Thyroid gland (tissue), 4 donors: ENCODE results near the gene SRBD1. TPM values are rescaled to one million over a fixed set of nuclear protein-coding genes. Genes with fewer than 3 reads are reported as not detected.

Experiments used
- DNase-seq, 2 donors: peaks; one replicate each; pipeline ENCODE4 v3.0.0-alpha.2; 2019
- H3K27ac ChIP-seq, 3 donors: fragments of 200-600 bp; sonication (generic); 1 replicate in 2 of 3; 2 replicates in 1 of 3; pipeline ENCODE4 v1.5.1; 2016 to 2019; ENCODE audit warnings: mild to moderate bottlenecking in 1 of 3, moderate library complexity in 1 of 3
- H3K27me3 ChIP-seq: fragments of 200-600 bp; sonication (generic); one replicate; pipeline ENCODE4 v1.5.1; 2019
- H3K36me3 ChIP-seq, 2 donors: fragments of 200-600 bp; sonication (generic); one replicate each; pipeline ENCODE4 v1.5.1; 2016 to 2019
- H3K4me1 ChIP-seq, 2 donors: fragments of 200-600 bp; sonication (generic); one replicate each; pipeline ENCODE4 v1.5.1; 2017 to 2019
- H3K4me3 ChIP-seq, 3 donors: fragments of 200-600 bp; sonication (generic); replicated peaks in 1 of 3; 1 replicate in 2 of 3; 2 replicates in 1 of 3; pipeline ENCODE4 v1.5.1; 2016; ENCODE audit warnings: mild to moderate bottlenecking in 1 of 3
- H3K9me3 ChIP-seq: fragments of 200-600 bp; sonication (generic); one replicate; pipeline ENCODE4 v1.5.1; 2017
- POLR2A ChIP-seq, 2 donors: fragments of 450-650 bp; IDR thresholded peaks; one replicate each; pipeline ENCODE4 v1.6.1; 2017; ENCODE audit warnings: antibody characterized with exemption in 2 of 2, mild to moderate bottlenecking in 2 of 2, moderate library complexity in 1 of 2
- WGBS, 2 donors: methylation state at CpG; one replicate each; pipeline ENCODE4 v1.1.5; 2017; 5-methylcytosine and 5-hydroxymethylcytosine counted together
- intact Hi-C: fragments of 100-400 bp; cut with DNase I; formaldehyde crosslinking; loops from one replicate; pipeline ENCODE4 v1.15.1; 2023
- total RNA-seq, 4 donors: library from RNA; depleted of rRNA; stranded (reverse); fragments of >200 nt; gene quantifications; one replicate each; pipeline ENCODE4 v1.2.3, GENCODE V29; 2016
- TF ChIP-seq, protein P1 (sequence below), 6 experiments: fragments of 200-600 bp in 3 of 6; fragments of 450-650 bp in 3 of 6; sonication (generic) in 3 of 6; IDR thresholded peaks; one replicate each; pipeline ENCODE4 v1.5.1; 2016 to 2019; ENCODE audit warnings: antibody characterized with exemption in 6 of 6, mild to moderate bottlenecking in 2 of 6, inconsistent platforms in 1 of 6, moderate library complexity in 1 of 6

SRBD1 gene
- total RNA-seq, 4 donors from 2014 or later, result 23.1 to 33.3 (median 27.2) TPM

DNA sequence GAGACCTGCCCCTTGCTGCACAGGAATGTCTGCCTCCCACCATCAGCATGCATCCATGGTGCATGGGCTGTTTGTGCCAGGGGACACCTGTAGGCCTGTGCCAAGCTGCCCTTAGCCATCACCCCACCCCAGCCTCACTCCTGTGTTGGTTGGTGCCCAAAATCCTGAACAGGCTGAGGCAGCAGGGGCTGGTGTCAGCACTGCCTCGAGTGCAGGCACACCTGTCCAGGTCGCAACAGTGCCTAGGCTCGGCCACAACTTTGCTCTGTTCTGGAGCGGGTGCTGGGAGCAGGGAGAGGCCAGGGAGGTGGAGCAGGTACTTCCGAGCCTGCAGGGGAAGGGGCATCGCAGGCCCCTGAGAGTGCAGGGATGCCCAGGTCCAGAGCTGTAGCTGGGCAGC is 69.1 kb downstream of the SRBD1 start:
- intact Hi-C loops, result no loop called here
- no peak for TF ChIP-seq POLR2A (IDR thresholded peaks at IDR 0.05)
- TF ChIP-seq, protein P1, sequence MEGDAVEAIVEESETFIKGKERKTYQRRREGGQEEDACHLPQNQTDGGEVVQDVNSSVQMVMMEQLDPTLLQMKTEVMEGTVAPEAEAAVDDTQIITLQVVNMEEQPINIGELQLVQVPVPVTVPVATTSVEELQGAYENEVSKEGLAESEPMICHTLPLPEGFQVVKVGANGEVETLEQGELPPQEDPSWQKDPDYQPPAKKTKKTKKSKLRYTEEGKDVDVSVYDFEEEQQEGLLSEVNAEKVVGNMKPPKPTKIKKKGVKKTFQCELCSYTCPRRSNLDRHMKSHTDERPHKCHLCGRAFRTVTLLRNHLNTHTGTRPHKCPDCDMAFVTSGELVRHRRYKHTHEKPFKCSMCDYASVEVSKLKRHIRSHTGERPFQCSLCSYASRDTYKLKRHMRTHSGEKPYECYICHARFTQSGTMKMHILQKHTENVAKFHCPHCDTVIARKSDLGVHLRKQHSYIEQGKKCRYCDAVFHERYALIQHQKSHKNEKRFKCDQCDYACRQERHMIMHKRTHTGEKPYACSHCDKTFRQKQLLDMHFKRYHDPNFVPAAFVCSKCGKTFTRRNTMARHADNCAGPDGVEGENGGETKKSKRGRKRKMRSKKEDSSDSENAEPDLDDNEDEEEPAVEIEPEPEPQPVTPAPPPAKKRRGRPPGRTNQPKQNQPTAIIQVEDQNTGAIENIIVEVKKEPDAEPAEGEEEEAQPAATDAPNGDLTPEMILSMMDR (IDR thresholded peaks at IDR 0.05), result no peak
- H3K4me3 ChIP-seq, result no peak overlapping the region
- peaks cover 25 to 27% of the 10 kb centered on the region in 2 donors for H3K36me3 ChIP-seq
- H3K27me3 ChIP-seq, result no peaks in the 10 kb centered on the region
- no peaks in the 10 kb centered on the region for H3K4me1 ChIP-seq
- H3K27ac ChIP-seq, result no peak overlapping the region
- no peak for DNase-seq
- no peaks in the 10 kb centered on the region for H3K9me3 ChIP-seq
- WGBS, 2 donors, result 98 to 100% methylated on average over 4 to 6 of the region's 6 CpGs

DNA sequence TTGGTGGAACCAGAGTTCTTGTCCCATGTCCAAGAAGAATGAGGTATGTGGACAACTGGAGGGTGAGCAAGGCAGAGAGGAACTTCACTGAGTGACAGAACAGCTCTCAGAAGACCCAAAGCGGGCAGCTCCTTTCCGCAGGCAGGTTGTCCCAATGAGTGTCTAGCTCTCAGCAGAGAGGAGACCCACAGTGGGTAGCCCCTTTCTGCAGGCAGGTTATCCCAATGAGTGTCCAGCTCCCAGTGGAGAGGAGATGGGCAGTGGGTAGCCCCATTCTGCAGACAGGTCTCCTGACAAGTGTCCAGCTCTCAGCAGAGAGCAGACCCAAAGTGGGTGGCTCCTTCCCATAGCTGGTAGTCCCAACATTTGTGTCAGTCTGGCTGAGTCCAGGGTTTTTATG is 69.6 kb downstream of the SRBD1 start:
- 94 to 100% methylated on average over 1 to 2 of the region's 2 CpGs for WGBS, 2 donors
- Histone ChIP-seq H3K9me3 (no peaks in the 10 kb centered on the region), H3K36me3 (peaks cover 20 to 24% of the 10 kb centered on the region in 2 donors), H3K4me1 (no peaks in the 10 kb centered on the region), H3K27ac (no peak overlapping the region), H3K4me3 (no peak overlapping the region), H3K27me3 (no peaks in the 10 kb centered on the region)
- intact Hi-C loops, result no loop called here
- DNase-seq, result no peak
- TF ChIP-seq, protein P1 (IDR thresholded peaks at IDR 0.05), result no peak
- no peak for TF ChIP-seq POLR2A (IDR thresholded peaks at IDR 0.05)

DNA sequence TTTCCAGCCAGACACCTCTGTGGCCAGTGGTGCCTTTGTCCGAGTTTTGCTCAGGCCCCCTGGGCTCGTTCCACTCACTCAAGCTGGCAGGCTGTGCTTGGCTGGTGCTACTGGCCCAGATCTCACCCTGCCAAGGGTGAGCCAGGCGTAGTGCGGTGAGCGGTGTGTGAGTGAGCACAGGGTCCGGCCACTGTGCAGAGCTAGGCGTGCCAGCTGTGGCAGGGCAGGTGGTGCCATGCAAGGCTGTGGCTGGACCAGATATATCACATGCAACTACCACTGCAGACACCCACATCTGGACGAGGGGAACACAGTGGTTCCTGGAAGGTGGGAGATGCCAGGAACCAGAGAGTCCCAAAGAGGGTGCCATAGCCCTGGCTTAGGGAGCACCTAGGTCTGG is 70.1 kb downstream of the SRBD1 start:
- Histone ChIP-seq H3K9me3 (no peaks in the 10 kb centered on the region), H3K4me3 (no peak overlapping the region), H3K4me1 (no peaks in the 10 kb centered on the region), H3K36me3 (peaks cover 17 to 19% of the 10 kb centered on the region in 2 donors), H3K27ac (no peak overlapping the region), H3K27me3 (no peaks in the 10 kb centered on the region)
- TF ChIP-seq, protein P1 (IDR thresholded peaks at IDR 0.05), result no peak
- no peak for TF ChIP-seq POLR2A (IDR thresholded peaks at IDR 0.05)
- no peak for DNase-seq
- intact Hi-C loops, result no loop called here
- 97 to 100% methylated on average over 3 to 5 of the region's 8 CpGs for WGBS, 2 donors

DNA sequence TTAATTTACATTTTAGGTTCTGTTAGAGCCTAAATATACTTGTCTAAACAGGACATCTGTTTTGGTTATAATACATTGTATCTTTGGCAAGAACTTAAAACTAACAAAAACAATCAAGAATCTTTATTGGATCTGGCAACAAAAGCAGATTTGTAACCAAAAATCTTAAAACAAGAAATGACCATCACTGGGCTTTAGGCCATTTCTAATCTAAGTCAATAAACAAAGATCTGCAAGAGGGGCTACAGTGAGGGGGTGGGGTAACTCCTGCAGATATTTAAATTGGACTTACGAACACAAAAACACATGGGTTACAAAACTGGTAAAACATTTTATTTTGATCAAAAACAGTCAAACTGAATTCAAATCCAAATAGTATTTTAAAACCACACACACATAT is 77.3 kb downstream of the SRBD1 start:
- H3K4me3 ChIP-seq, result no peak overlapping the region
- no peaks in the 10 kb centered on the region for H3K4me1 ChIP-seq
- intact Hi-C loops, result no loop called here
- H3K36me3 ChIP-seq, result no peaks in the 10 kb centered on the region
- H3K9me3 ChIP-seq, result no peaks in the 10 kb centered on the region
- DNase-seq, result no peak
- 82 to 92% methylated on average over 1 of the region's 1 CpG for whole genome bisulfite sequencing, 2 donors
- no peak overlapping the region for H3K27ac ChIP-seq
- TF ChIP-seq, protein P1 (IDR thresholded peaks at IDR 0.05), result no peak
- TF ChIP-seq POLR2A (IDR thresholded peaks at IDR 0.05), result no peak
- H3K27me3 ChIP-seq, result no peaks in the 10 kb centered on the region

DNA sequence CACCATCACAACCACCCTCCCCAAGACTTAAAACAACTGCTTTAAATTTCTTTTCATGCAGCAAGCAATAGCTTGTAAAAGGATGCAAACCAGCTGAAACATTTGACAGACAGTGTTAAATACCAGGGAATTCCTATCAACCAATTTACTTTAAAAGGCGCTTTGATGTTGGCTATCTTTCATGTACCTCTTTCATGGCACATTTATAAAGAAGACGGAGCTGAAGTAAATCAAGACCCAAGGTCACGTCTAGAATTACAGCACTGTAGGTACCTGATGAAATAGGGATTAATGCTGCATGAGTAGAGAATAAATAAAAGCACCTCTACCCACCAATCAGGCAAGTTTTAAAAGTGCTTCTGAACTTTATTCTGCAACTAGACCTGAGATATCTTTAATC is 78.9 kb downstream of the SRBD1 start:
- H3K27me3 ChIP-seq, result no peaks in the 10 kb centered on the region
- H3K4me3 ChIP-seq, result no peak overlapping the region

More for the DNA sequence above, 78.9 kb downstream of the SRBD1 start:
- intact Hi-C loops, result no loop called here
- TF ChIP-seq POLR2A (IDR thresholded peaks at IDR 0.05), result no peak
- TF ChIP-seq, protein P1 (IDR thresholded peaks at IDR 0.05), result no peak
- WGBS, 2 donors, result 96 to 97% methylated on average over 3 of the region's 3 CpGs
- Histone ChIP-seq H3K4me1 (no peaks in the 10 kb centered on the region), H3K9me3 (no peaks in the 10 kb centered on the region), H3K27ac (no peak overlapping the region), H3K36me3 (no peaks in the 10 kb centered on the region)
- DNase-seq, result no peak
